ENCODE results near the gene RIPOR3.
"Not testable (repeated sequence)": the region's sequence is repeated elsewhere in the genome, so short reads cannot be mapped to it uniquely, and the experiment has no call there.

RIPOR3 gene

DNA sequence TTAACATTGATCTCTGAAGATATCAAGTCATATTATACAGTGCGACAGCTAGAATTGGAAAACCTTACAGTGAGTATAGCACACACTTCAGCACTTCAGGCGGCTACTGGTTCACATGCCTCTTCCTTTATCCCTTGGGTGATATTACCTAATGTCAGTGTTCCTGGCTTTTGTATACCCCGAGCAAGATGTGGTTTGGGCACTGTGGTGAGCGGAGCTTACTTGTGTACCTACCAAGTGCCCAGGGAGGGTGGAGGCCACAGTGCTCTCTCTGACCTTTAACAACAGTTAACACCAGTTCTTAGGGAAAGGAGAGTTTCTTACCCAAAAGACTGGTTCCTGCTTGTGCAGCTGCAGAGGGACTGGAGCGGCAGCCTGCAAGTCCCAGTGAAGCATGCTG lies 116.8 kb downstream of the RIPOR3 start:
- no peak for DNase-seq (ENCODE audit: low spot score)

DNA sequence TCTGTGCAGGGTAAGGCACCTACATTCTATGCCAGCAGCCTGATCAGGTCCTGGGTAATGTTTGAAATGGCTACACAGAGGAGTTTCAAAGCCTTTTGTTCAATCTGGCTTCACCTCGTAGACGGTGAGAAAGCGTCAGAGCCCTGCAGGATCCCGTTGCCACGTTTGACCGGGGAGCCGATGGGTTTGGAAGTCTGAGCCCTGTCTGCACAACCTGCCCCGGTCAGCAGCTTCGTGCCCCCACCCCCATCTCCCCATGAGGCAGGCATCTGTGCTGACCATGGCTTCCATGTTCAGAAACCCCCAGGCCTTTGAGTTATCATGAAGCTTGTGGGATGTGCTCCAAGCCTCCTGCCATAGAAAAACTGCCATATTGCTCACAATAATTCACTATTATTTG lies 117.2 kb downstream of the RIPOR3 start:
- DNase-seq (ENCODE audit: low spot score): no peak

DNA sequence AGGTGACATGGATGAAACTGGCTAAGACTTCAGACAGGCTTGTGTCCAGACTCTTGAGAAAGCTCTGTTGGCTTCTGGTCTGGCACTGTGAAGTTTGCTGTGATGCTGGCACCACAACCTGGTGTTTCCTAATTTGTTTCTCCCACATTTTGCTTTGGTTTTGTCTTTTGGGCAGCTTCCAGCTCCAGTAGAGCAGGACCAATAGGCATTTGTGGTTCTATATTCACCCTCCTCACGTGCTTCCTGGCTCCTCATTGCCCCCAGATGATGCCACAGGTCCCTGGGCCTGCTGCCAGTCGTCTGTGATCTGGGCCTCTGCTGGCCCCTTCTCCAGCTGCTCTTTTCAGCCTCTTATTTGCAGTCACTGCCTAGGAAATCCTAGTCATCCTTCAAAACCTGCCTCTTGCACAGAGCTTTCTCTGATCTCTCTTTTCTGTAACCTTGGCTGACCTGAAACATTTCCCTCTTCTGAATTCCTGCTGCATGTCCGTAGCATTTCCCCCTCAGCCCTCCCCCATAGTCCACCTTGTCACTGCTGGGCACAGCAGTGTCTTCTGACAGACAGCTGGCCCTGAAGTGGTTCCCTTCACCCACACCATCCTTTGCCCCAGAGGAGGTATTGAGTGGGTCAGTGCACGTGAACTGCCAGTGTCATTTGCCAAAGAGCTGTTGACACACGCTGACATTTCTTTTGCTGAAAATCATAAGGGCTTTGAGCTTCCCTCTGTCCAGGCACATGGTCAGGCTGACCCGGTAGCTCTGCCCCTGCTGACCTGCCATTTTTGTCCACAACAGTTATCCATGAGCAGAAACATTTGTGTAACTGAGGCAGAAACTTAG lies 118.2 kb downstream of the RIPOR3 start:
- no peak for DNase-seq (ENCODE audit: low spot score)

DNA sequence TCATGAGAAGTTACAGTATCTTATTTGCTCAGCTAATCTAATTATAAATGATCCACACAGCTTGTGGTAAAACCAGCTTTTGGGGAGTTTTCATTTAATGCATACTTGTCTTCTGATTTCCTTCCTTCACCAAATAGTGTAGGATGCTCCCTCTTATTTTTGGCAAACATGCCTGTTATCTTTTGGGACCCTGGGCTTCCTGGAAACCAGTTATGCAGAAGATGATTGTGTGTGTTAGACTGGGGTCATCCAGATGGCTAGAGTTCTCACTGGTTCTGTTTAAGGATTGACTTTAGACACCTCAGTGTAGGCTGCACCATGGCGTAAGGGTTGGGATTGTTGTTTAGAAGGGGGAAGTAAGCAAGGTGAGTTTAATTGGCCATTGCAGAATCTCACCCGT lies 119.9 kb downstream of the RIPOR3 start:
- no peak for DNase-seq (ENCODE audit: low spot score)

DNA sequence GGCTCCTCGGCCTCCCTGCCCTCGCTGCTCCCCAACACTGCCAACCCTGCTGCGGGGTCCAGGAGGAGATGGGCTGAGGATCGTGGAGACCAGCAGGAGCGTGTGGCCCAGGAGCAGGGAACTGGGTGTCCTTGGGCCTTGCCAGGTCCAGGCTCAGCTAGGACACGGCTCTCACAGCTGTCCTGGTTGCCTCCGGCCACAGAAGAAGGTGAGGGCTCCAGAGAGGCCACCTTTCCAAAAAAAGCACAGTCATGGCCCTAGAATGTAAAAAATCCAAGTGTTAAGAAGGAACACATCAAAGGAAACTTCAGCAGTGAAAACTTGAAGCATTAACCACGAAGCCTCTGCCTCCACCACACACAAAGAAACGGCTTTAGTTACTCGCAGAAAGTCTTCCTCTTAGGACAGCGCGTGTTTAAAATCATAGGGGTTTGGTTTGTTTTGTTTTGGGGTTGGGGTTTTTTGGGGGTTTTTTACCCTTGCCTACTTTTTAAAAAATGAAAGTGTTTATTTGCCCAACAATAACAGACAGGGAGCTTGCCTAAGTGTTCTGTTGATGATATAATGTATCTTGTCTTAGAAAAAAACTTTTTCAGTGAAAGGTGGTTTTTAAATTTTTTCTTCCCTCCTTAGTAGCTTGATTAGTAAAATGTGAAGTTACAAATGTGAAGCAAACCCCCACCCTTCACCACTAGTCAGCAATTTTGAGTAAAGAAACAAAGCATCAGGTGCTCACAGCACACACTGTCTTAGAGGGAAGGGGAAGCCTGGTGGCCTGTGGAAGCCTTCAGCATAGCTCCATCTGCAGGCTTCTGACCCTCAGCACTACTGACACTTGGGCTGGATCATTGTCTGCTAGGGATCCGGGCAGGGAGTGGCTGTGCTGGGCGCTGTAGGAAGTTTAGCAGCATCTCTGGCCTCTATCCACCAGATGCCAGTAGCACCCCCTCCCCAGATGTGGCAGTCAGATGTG lies 121.2 kb downstream of the RIPOR3 start:
- no peak for DNase-seq (ENCODE audit: low spot score)

DNA sequence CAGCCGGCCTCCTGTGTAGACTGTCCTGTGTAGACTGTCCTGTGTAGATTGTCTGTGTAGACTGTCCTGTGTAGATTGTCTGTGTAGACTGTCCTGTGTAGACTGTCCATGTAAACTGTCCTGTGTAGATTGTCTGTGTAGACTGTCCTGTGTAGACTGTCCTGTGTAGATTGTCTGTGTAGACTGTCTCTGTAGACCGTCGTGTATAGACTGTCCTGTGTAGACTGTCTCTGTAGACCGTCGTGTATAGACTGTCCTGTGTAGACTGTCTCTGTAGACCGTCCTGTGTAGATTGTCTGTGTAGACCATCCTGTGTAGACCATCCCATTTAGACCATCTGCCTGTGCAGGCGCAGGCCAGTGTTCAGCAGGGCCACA lies 121.9 kb downstream of the RIPOR3 start:
- DNase-seq (ENCODE audit: low spot score): not testable (repeated sequence)

DNA sequence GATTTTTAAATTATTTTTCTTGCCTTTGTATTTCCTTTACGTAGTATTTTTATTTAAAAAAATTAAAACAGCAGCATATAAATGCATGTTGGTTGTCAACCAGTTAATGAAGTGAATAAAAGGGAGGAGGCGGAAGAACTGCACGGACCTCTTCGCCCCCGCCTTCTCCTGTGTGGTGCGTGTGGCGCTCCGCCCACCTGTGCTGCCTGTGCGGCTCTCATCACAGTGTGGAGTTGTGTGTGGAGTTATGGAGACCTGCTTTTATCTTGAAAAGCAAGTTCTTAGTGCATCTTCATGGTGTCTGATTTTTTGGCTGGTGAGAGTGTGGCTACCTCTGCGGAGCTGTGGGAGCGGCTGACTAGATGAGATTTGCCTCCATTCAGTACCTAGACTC lies 122.8 kb downstream of the RIPOR3 start:
- no peak for DNase-seq (ENCODE audit: low spot score)

DNA sequence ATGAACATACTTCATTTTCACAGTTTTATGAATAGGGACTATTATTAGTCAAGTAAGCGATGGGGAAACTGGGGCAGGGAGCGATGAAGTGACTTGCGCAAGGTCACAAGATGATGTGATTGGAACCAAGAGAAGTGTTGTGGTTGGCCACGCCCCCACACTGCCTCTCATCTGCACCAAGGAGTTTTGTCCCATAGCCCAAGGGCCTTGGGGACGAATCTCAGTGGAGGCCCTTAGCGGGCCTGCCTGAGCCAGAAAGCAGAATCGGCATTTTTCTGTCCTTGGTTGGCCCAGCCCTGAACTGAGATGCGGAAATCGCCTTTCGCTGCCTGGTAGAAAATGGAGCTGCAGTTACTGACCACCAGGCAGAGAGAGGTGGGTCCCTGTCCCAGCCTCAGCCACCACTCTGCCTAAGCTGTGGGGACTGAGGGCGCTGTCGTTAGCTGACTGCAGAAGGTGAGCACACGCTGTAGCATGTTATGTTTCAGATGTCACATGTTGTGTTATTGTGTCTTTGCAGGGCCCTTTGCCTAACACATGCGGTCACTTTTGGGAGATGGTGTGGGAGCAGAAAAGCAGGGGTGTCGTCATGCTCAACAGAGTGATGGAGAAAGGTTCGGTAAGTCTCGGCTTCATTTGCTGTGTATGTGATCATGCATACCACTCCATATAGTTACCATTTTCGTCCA lies 123.3 kb downstream of the RIPOR3 start:
- no peak for DNase-seq (ENCODE audit: low spot score)

DNA sequence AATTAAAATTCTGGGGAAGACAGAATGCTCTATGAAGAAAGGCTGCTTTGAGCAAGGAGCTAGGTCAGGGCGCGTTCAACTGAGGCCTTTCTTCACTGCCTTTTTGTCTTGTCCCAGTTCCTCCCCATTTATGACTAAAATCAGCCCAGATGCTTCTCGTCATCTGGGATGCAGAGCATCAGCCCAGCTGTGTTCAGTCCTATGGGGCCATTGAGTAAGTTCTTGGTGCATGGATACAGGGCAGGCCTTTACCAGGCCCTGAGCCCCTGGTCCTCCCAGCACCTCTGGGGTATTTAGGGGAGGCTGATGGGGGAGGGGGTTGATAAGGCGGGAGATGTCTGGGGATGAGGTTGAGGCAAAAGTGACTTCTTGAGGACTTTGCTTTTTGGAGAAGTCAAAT lies 125.5 kb downstream of the RIPOR3 start:
- DNase-seq (ENCODE audit: low spot score): no peak

DNA sequence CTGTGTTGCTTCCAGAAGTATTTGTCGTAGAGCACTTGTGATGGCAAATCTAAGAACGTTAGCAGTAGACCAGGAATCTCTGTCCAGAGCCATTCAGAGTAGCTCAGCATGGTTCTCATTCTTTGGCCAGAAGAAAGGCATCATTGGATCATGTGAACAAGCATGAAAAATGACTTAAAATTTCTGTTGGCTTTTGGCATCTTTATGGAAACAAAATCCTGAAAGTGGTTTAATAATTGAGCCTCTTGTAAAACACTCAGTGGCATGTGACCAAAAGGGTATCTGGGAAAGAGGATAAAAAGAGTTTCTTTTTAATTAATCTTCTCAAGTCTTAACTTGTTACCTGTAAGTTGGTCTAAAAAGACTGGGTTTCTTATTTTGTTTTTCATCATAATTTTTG lies 126.0 kb downstream of the RIPOR3 start:
- DNase-seq (ENCODE audit: low spot score): no peak

DNA sequence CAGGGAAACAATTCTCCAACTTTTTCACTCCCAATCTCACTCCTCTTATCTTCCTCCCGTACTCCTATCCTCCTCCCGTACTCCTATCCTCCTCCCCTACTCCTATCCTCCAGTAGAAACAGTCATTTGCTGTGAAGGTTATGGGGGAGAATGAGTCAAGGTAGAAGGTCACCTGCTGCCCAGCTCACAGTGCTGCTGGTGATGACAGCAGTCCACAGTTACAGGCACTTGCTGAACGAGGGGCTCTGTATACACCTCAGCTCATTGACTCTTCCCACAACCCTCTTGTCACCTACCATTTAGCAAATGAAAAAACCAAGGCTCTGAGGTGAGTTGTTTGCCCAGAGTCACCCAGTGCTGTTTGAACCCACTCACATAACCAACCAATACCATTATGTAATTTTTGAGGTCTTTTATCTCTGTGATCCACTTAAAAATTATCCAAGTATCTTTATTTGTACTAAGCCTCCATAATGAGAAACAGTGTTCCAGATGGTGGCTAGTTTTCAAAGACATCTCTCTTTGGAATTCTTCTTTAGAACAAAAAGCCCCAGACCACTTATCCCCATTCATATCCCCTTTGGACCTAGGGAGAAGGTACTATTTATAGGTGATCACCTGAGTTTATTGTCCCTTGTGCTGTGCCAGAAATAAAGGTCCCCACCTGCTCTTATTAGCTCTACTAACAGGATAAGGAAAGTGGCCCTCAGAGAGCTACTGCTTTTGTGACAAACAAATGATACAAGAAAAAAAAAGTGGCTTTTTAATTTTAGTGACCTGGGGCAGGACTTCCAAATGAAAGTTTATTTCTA lies 128.0 kb downstream of the RIPOR3 start:
- no peak for DNase-seq (ENCODE audit: low spot score)

DNA sequence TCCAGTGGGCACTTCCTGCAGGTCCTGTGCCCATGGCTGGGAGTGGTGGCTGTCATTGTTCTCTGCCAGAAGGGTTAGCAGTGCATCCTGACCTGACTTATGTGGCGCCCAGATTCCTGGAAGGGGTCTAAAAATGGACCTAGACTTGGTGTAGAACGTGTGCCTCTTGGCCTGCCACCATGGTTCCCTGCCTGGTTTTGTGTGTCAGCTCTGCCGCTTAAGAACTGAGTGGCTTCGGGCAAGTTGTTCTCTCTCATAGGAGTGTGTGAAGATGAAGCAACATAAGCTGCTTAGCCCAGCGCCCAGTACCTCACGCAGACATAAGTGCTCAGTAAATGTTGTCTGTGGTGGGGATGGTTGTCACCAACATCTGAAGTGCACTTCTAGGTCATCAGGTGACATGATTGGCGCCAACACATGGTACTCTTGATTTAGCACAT lies 129.1 kb downstream of the RIPOR3 start:
- DNase-seq (ENCODE audit: low spot score): no peak

DNA sequence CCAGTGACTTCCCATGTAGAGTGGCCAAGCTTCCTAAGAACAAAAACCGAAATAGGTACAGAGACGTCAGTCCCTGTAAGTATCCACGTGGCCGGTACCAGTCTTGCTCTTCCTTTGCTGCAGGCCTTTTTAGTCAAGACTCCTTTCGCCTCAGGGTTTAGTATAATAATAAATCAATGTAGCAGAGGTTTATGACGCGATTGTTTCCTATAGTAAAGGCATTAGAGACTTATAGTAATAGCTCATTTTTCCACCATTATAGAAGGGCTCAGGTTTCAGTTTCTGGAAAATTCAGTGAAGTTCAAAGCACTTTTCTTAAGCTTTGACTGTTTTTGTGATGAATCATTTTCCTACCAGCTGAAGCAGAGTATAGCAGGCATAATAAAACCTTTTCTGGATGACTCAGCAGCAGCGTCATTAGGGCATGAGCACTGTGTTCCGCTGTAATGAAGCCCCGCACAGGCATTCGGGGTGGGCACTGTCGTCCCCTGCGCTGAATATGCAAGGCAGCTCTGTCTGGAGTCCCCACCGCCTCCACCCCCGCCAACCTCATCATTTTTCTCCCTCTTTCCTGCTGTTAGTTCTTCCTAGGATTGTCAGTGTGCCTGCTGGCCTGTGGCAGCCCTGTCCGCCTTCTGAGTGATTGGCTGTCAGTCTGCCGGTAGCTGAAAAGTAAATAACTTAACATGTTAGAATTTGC lies 129.8 kb downstream of the RIPOR3 start:
- peak; percentile 43 for DNase-seq (ENCODE audit: low spot score)

DNA sequence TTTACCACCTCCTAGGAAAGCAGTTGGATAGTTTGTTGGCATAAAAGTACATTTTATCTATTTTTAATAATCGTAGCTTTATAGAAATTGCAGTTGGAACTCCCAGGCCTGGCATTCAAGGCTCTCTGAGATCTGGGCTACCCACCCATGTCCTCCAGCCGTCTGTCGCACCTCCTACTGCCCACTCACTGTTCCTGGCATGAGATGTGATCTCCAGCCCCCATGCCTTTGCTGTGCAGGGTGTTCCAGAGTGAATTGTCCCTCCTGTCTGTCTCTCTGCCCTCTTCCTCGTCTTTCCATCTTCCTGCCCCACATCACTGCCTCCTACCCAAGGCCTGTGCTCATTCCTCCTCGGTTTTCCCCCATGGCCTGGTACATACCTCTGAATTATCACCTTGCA lies 130.5 kb downstream of the RIPOR3 start:
- DNase-seq (ENCODE audit: low spot score): no peak

DNA sequence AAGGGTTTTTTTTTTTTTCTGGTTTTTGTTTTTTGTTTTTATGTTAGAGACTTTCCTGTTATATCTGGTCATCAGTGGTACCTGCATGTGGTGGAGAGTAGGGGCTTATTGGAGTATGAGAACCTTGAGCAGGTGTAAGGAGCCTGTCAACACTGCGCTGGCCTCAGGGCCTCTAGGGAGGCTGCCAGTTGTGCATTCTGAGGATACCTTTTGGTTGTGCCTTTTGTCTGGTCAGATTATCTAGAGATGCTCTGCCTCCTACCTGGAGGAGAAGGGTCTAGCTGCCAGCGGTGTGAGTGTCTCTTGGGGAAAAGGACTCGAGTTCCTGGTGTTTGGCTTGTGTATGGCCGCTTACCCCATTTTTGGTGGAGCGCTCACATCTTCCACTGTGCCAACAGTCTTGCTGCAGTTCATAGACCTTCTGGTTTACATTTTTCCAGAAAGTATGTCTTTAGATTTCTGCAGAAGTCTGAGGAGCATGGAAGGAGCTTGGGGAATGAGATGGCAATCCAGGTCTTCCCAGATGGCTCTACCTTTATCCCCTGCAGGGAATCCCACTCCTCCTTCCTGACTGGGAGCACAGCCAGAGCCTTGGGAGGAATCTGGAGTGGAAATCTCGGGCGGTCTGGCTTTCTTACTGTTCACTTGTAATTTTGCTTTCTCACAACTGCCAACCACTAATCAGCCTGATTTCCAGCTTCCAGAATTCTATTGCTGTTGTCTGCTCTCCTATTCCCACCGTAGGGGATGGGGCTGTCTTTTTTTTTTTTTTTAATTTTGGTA lies 131.3 kb downstream of the RIPOR3 start:
- no peak for DNase-seq (ENCODE audit: low spot score)

DNA sequence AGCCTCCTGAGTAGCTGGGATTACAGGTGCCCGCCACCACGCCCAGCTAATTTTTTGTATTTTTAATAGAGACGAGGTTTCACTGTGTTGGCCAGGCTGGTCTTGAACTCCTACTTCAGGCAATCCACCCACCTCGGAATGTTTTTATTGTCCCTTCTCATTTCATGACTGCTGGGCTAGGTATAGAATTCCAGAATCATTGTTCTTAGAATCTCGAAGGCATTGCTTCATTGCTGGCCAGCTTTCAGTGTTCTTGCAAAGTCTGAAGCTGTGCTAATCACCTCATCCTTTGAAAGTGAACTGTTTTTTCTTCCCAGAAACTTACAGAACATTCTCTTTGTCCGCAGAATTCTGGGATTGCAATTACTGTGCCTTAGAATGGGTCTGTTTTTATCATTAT lies 132.2 kb downstream of the RIPOR3 start:
- no peak for DNase-seq (ENCODE audit: low spot score)

DNA sequence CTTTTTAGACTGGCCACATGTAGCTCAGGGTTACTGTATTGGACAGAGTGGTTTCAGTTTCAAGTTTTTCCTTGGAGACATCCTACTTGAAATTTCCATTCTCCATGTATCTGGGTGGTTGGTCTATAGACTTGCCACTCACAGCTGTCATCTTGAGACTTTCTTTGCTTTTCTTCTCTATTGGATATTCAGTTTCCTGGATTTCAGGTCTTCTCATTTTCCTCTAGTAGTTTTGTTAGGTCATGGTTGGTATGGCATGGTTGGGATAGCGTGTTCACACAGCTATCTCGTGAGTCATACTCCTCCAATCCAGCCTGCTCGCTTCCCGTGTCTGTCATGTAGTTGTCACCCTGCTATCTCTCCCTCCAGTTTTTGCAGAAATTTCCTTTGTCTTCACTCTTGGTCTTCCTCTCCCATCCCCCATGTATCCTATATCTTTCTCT lies 132.8 kb downstream of the RIPOR3 start:
- no peak for DNase-seq (ENCODE audit: low spot score)

DNA sequence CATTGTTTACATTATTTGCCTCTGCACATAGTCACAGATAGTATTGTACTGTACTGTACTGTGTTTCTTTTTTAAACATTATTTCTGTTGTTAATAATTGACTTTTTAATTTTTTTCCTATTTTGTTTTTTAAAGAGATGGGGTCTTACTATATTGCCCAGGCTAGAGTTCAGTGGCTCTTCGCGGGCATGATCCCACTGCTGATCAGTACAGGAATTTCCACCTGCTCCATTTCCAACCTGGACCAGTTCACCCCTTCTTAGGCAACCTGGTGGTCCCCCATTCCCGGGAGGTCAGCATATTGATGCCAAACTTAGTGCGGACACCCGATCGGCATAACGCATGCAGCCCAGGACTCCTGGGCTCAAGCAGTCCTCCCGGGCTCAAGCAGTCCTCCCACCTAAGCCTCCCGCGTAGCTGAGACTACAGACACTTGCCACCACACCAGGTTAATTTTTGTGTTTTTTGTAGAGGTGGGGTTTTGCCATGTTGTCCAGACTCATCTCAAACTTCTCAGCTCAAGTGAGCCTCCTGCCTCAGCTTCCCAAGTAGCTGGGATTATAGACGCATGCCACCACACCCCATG lies 133.7 kb downstream of the RIPOR3 start:
- DNase-seq (ENCODE audit: low spot score): no peak

DNA sequence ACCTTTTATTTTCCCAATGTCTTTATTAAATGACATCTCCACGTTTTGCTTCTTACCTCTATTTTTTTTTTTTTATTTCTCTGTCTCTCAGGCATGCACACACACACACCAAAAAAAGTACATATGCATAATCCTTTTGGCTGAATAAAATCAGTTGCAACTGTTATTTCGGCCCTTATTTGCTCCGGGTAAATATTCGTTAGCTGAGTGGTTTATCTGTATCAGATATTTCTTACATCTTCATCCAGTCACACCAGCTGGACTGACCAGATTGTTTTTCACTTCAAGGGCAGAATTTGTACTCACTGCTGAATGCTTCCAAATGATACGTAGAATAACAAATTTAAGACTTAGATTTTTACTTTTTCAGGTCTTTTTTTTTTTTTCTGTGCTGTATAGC lies 135.7 kb downstream of the RIPOR3 start:
- DNase-seq (ENCODE audit: low spot score): no peak

Data from LoVo (cell line).